Peyer's patch (tissue), 4 donors: ENCODE data around the gene LMX1B.

Source experiments
- POLR2A ChIP-seq, 2 donors: fragments of 450-650 bp; IDR thresholded peaks; one replicate each; pipeline ENCODE4 v1.5.1; 2017; ENCODE audit warnings: antibody characterized with exemption in 2 of 2, mild to moderate bottlenecking in 2 of 2, moderate library complexity in 2 of 2
- TF ChIP-seq, protein P1 (sequence below), 6 experiments: fragments of 450-650 bp in 4 of 6; fragments of 200-600 bp in 2 of 6; sonication (generic) in 1 of 6; IDR thresholded peaks; one replicate each; pipeline ENCODE4 v1.5.1; 2017 to 2019; ENCODE audit warnings: antibody characterized with exemption in 6 of 6, mild to moderate bottlenecking in 3 of 6, moderate library complexity in 1 of 6

DNA sequence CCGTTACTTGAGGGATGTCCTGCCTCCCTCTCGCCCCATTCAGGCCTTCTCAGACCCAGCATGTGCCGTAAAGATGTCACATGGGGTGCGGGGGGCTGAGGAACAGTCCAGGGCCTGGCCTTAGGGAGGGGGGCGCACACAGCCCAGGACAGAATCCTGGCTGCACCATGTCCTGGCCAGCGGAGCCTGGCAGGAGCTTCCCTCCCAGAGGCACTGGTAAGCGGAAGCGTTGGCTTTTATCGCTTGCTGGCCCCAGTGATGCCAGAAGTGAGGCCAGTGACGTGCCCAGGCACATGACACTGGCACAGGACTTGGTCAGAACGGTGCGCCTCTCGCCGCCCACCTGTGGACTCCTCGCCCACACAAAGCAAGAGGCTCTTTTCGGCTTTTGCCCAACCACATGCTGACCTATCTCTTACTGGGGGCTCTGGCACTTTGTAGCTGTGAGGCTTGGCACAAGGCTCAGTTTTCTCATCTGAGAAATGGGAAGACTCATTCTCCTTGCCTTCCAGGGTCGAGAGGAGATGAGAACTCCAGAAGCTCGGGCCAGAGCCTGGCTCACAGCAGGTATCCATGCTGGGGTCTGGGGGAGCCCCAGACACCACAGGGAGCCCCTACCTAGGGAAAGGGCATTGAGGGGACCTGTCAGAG lies 59.0 kb downstream of the LMX1B start:
- TF ChIP-seq, protein P1, sequence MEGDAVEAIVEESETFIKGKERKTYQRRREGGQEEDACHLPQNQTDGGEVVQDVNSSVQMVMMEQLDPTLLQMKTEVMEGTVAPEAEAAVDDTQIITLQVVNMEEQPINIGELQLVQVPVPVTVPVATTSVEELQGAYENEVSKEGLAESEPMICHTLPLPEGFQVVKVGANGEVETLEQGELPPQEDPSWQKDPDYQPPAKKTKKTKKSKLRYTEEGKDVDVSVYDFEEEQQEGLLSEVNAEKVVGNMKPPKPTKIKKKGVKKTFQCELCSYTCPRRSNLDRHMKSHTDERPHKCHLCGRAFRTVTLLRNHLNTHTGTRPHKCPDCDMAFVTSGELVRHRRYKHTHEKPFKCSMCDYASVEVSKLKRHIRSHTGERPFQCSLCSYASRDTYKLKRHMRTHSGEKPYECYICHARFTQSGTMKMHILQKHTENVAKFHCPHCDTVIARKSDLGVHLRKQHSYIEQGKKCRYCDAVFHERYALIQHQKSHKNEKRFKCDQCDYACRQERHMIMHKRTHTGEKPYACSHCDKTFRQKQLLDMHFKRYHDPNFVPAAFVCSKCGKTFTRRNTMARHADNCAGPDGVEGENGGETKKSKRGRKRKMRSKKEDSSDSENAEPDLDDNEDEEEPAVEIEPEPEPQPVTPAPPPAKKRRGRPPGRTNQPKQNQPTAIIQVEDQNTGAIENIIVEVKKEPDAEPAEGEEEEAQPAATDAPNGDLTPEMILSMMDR (IDR thresholded peaks at IDR 0.05), result no peak
- TF ChIP-seq POLR2A (IDR thresholded peaks at IDR 0.05), result no peak
